Aorta (tissue), 5 donors: ENCODE data around the gene FBRSL1. TPM values are rescaled to one million over a fixed set of nuclear protein-coding genes. Genes with fewer than 3 reads are reported as not detected.
A peak's percentile ranks its signal among the peaks of the same experiment; 100 is the strongest.

ENCODE experiments used
- ATAC-seq: fragments of 200-7000 bp; cut with Tn5 transposase; one replicate; pipeline ENCODE4 v1.9.1; 2022; ENCODE audit warnings: moderate library complexity; ENCODE audit not compliant: low FRiP score
- DNase-seq, 2 donors: peaks; one replicate each; pipeline ENCODE4 v3.0.0-alpha.2; 2020
- H3K27ac ChIP-seq, 2 donors: one replicate each; pipeline ENCODE4 v1.5.1; 2013; ENCODE audit warnings: low read length in 2 of 2, mild to moderate bottlenecking in 2 of 2, moderate library complexity in 2 of 2, control low read depth in 1 of 2, inconsistent platforms in 1 of 2, low read depth in 1 of 2
- H3K27me3 ChIP-seq, 2 donors: one replicate each; pipeline ENCODE4 v1.6.1; 2013; ENCODE audit warnings: control low read depth in 1 of 2, low read length in 1 of 2, mild to moderate bottlenecking in 1 of 2, moderate library complexity in 1 of 2; ENCODE audit not compliant: insufficient read depth in 2 of 2, control insufficient read depth in 1 of 2
- H3K36me3 ChIP-seq, 2 donors: one replicate each; pipeline ENCODE4 v1.6.1; 2013; ENCODE audit warnings: control low read depth in 1 of 2, low read length in 1 of 2, mild to moderate bottlenecking in 1 of 2; ENCODE audit not compliant: insufficient read depth in 2 of 2, control insufficient read depth in 1 of 2
- H3K4me1 ChIP-seq, 2 donors: one replicate each; pipeline ENCODE4 v1.6.1; 2013; ENCODE audit warnings: low read length in 2 of 2, control low read depth in 1 of 2, mild to moderate bottlenecking in 1 of 2, moderate library complexity in 1 of 2; ENCODE audit not compliant: insufficient read depth in 2 of 2, control insufficient read depth in 1 of 2
- H3K4me3 ChIP-seq, 2 donors: one replicate each; pipeline ENCODE4 v1.5.1; 2013; ENCODE audit warnings: low read length in 2 of 2, control low read depth in 1 of 2, mild to moderate bottlenecking in 1 of 2
- H3K9me3 ChIP-seq: one replicate; pipeline ENCODE4 v1.6.1; 2013; ENCODE audit warnings: mild to moderate bottlenecking, low read length; ENCODE audit not compliant: control insufficient read depth
- WGBS, 2 donors: extraction: QIAGEN DNeasy Blood & Tissue Kit; methylation state at CpG; one replicate each; pipeline ENCODE4 v1.1.7; 2013; 5-methylcytosine and 5-hydroxymethylcytosine counted together
- intact Hi-C, 2 donors: fragments of 100-400 bp; cut with DNase I; formaldehyde crosslinking; loops; one replicate each; pipeline versions ENCODE4 v1.14.2 to v1.15.0; 2022
- polyA plus RNA-seq, 2 donors: library from polyadenylated mRNA; stranded (reverse); fragments of 200-250 nt; gene quantifications; one replicate each; pipeline ENCODE4 v1.2.3, GENCODE V29; 2013
- total RNA-seq, 2 donors: library from RNA; stranded (reverse); fragmentation: NEBNext Ultra II Directional; extraction: Animal tissue kit (Norgen Biotek cat#: 25700); gene quantifications; one replicate each; pipeline ENCODE4 v1.2.1, GENCODE V29; 2021
- donor health status: healthy with polysubstance abuse.
- donor health status: Bipolar disorder and iron deficiency.
- donor health status: DM: no; HTN: no; CAD: no.
- donor health status: DM: no; HTN: no; CAD: no.
- donor health status: DM: yes; HTN: yes; CAD: no.

Gene FBRSL1
- total and polyA plus RNA-seq, 4 donors: 6.4 to 51.0 (median 37.0) TPM

- no peaks in the 10 kb centered on the region for H3K27me3 ChIP-seq
- no peak overlapping the region for H3K27ac ChIP-seq
- intact Hi-C loops: no loop called here
- no peak for ATAC-seq
- DNase-seq: no peak
- H3K36me3 ChIP-seq: no peaks in the 10 kb centered on the region
- no peaks in the 10 kb centered on the region for H3K9me3 ChIP-seq
- no peaks in the 10 kb centered on the region for H3K4me1 ChIP-seq
- no peak overlapping the region for H3K4me3 ChIP-seq
- WGBS, 2 donors: 86 to 87% methylated on average over 13 of the region's 13 CpGs
These were observed 10.7 kb upstream of the FBRSL1 start for GRCh38 chr12:132479291-132479690.

- no peaks in the 10 kb centered on the region for H3K4me1 ChIP-seq
- no peaks in the 10 kb centered on the region for H3K27me3 ChIP-seq
- H3K9me3 ChIP-seq: no peaks in the 10 kb centered on the region
- no peak overlapping the region for H3K27ac ChIP-seq
- H3K36me3 ChIP-seq: no peaks in the 10 kb centered on the region
- WGBS, 2 donors: 67 to 68% methylated on average over 37 to 38 of the region's 38 CpGs
- H3K4me3 ChIP-seq: no peak overlapping the region
- ATAC-seq: no peak
- intact Hi-C loops: no loop called here
- no peak for DNase-seq
These were observed 9.9 kb upstream of the FBRSL1 start for GRCh38 chr12:132479938-132480622.

- H3K4me3 ChIP-seq: no peak overlapping the region
- no peaks in the 10 kb centered on the region for H3K36me3 ChIP-seq
- ATAC-seq (no peak), DNase-seq (no peak)
- no peaks in the 10 kb centered on the region for H3K27me3 ChIP-seq
- H3K27ac ChIP-seq: no peak overlapping the region
- intact Hi-C loops: no loop called here
- 70 to 75% methylated on average over 14 of the region's 14 CpGs for WGBS, 2 donors
- H3K9me3 ChIP-seq: no peaks in the 10 kb centered on the region
- H3K4me1 ChIP-seq: no peaks in the 10 kb centered on the region
These were observed 9.3 kb upstream of the FBRSL1 start for GRCh38 chr12:132480623-132481132.

GRCh38 chr12:132481345-132481744, 8.6 kb upstream of the FBRSL1 start:
- DNase-seq: no peak
- no peaks in the 10 kb centered on the region for H3K27me3 ChIP-seq
- no peak overlapping the region for H3K4me3 ChIP-seq
- no peaks in the 10 kb centered on the region for H3K36me3 ChIP-seq
- no peaks in the 10 kb centered on the region for H3K4me1 ChIP-seq
- no peaks in the 10 kb centered on the region for H3K9me3 ChIP-seq
- no peak for ATAC-seq
- intact Hi-C loops: no loop called here
- no peak overlapping the region for H3K27ac ChIP-seq
- WGBS, 2 donors: 72 to 74% methylated on average over 11 of the region's 11 CpGs

- intact Hi-C loops: no loop called here
- DNase-seq (no peak), ATAC-seq (no peak)
- Histone ChIP-seq H3K9me3 (no peaks in the 10 kb centered on the region), H3K36me3 (no peaks in the 10 kb centered on the region), H3K27ac (no peak overlapping the region), H3K27me3 (no peaks in the 10 kb centered on the region), H3K4me3 (no peak overlapping the region), H3K4me1 (no peaks in the 10 kb centered on the region)
- WGBS, 2 donors: 82% methylated on average over 31 of the region's 31 CpGs
These were observed 7.9 kb upstream of the FBRSL1 start for GRCh38 chr12:132481771-132482745.

GRCh38 chr12:132482771-132483170, 7.2 kb upstream of the FBRSL1 start:
- Histone ChIP-seq H3K27ac (no peak overlapping the region), H3K27me3 (no peaks in the 10 kb centered on the region), H3K9me3 (no peaks in the 10 kb centered on the region), H3K4me1 (no peaks in the 10 kb centered on the region), H3K4me3 (no peak overlapping the region), H3K36me3 (no peaks in the 10 kb centered on the region)
- DNase-seq (no peak), ATAC-seq (no peak)
- intact Hi-C loops: no loop called here
- 83 to 86% methylated on average over 9 of the region's 9 CpGs for WGBS, 2 donors

GRCh38 chr12:132483208-132483607, 6.7 kb upstream of the FBRSL1 start:
- H3K4me3 ChIP-seq: no peak overlapping the region
- no peaks in the 10 kb centered on the region for H3K27me3 ChIP-seq
- DNase-seq (no peak), ATAC-seq (no peak)
- 97% methylated on average over 27 of the region's 27 CpGs for WGBS, 2 donors
- H3K27ac ChIP-seq: no peak overlapping the region
- no peaks in the 10 kb centered on the region for H3K9me3 ChIP-seq
- no peaks in the 10 kb centered on the region for H3K36me3 ChIP-seq
- intact Hi-C loops: no loop called here
- H3K4me1 ChIP-seq: no peaks in the 10 kb centered on the region

GRCh38 chr12:132483612-132484011, 6.3 kb upstream of the FBRSL1 start:
- Histone ChIP-seq H3K4me1 (no peaks in the 10 kb centered on the region), H3K9me3 (no peaks in the 10 kb centered on the region), H3K4me3 (no peak overlapping the region), H3K27ac (no peak overlapping the region), H3K36me3 (no peaks in the 10 kb centered on the region), H3K27me3 (no peaks in the 10 kb centered on the region)
- 86 to 89% methylated on average over 17 of the region's 17 CpGs for WGBS, 2 donors
- ATAC-seq (no peak), DNase-seq (peak in 1 of 2 donors; percentile 30)
- intact Hi-C loops: no loop called here
